ENCODE data around the gene LRCH1.

GRCh38 chr13:46609052-46609451 lies 56.1 kb downstream of the LRCH1 start:
- no peak for TF ChIP-seq CTCF (conservative IDR thresholded peaks at IDR 0.05; ENCODE audit: low read length)
- TF ChIP-seq EZH2phosphoT487 (IDR thresholded peaks at IDR 0.05; ENCODE audit: borderline replicate concordance, low read depth, low read length): no peak
